Measurements from ENCODE around the gene CDYL2. TPM values are rescaled to one million over a fixed set of nuclear protein-coding genes. Genes with fewer than 3 reads are reported as not detected.
"Not testable (repeated sequence)": the region's sequence is repeated elsewhere in the genome, so short reads cannot be mapped to it uniquely, and the experiment has no call there.

CDYL2 gene
- 0.28 and 0.58 TPM in 2 replicates for polyA plus RNA-seq (2014; cell fraction: cytosol; rRNA removed)
- polyA plus RNA-seq (2014; cell fraction: nucleus; rRNA removed), result 0.76 and 0.90 TPM in 2 replicates

GRCh38 chr16:80804526-80805383 is at the start of gene CDYL2:
Gene CDYL2, minus strand, starts transcription at chr16:80804598. Its CDS starts 425 bp downstream, at chr16:80804173.
- DNase-seq (ENCODE audit: low spot score), result no peak

DNA sequence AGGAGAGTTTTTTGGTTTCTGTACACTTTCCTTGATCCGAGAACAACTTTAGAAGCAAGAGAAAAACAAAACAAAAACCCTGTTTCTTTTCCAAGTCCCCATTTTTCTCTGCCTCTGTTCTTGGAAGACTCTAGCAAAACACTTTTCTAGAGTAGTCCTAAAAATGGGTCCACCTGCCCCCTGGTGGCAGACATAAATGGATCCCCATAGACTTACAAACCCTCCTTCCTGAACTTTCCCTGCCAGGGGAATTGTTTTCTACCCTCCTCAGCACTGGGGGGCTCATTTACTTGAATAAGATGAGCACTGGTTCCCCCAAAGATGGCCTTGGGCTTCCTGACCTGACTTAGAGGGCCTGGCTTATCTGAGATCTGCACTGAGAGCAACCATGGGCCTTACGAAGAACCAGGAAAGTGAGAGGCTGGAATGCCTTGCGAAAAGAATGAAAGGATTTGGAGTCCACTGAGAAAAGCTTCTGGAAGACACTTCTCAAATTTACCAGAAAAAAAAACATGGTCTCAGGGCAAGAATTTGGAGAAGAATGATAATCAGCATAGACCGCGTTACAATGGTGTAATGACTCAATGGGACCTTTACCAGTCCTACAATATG is 48.0 kb upstream of the CDYL2 start:
- no peak for DNase-seq (ENCODE audit: low spot score)

GRCh38 chr16:80851831-80852230 is 47.4 kb upstream of the CDYL2 start:
- DNase-seq (ENCODE audit: low spot score), result no peak

DNA sequence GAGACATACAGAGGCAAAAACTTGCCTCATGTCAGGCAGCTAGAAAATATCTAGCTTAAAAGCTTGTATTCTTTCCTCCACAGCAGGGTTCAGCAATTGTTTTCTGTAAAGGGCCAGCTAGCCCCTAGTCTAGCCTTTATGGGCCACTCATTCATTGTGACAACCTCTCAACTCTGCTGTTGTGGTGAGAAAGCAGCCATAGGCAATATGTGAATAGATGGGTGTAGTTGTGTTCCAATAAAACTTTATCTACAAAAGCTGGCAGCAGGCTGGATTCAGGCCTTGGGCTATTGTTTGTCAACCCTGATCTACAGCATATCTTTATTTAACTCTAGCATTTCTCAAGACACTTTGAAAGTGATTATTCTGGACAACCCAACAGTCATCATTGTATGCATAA is 46.4 kb upstream of the CDYL2 start:
- no peak for DNase-seq (ENCODE audit: low spot score)

DNA sequence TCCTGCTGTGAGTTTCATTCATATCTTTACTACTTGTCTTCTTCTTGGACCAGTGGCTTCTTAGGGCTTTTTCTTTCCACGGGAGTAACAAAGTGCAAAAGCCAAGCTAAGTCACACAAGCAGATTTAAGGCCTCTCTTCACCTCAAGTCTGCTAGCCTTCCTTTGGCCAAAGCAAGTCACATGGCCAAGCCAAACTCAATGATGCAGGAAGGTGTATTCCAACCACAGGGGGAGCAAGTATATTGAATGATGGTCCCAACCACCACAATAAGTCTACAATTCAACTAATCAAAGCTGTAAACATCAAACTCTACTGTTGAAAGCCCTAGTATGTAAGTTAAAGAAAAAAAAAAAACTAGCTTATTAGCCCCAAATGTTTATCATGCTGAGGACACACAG is 44.5 kb upstream of the CDYL2 start:
- no peak for DNase-seq (ENCODE audit: low spot score)

- no peak for DNase-seq (ENCODE audit: low spot score)
Measured at GRCh38 chr16:80846680-80847079, 42.3 kb upstream of the CDYL2 start.

DNA sequence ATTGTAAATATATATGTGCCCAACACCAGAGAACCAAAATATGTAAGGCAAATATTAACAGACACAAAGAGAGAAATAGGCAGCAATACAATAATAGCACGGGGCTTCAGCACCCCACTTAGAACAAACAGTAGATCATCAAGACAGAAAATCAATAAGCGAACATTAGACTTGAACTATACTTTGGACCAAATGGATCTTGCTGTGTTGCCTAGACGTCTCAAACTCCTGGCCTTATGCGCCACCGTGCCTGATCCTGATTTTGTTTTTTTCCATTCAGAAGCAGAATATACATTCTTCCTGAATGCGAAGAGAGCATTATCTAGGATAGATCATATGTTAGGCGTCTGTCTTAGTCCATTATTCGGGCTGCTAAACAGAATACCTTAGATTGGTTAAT is 41.9 kb upstream of the CDYL2 start:
- DNase-seq (ENCODE audit: low spot score), result no peak

- no peak for DNase-seq (ENCODE audit: low spot score)
Measured at GRCh38 chr16:80844395-80844794, 40.0 kb upstream of the CDYL2 start.

- DNase-seq (ENCODE audit: low spot score), result no peak
Measured at GRCh38 chr16:80841231-80841630, 36.8 kb upstream of the CDYL2 start.

GRCh38 chr16:80837533-80838147 is 33.2 kb upstream of the CDYL2 start:
- DNase-seq (ENCODE audit: low spot score), result no peak

DNA sequence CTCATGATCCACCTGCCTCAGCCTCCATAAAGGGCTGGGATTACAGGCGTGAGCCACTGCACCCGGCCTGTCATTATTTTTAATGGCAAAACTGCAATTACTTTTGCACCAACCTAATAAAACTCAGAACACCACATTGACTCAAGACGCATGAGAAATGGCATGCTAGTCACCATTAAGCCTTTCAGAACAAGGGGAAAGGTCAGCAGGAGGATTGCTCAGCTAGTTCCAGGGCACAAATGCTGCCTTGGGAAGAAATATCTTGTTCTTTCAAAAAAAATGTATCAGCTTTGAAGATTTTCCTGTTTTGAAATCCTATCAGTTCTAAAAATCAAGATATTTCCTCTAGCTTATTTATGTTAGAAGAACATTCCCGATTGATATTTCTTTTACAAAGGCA is 32.4 kb upstream of the CDYL2 start:
- no peak for DNase-seq (ENCODE audit: low spot score)

- DNase-seq (ENCODE audit: low spot score), result no peak
Measured at GRCh38 chr16:80836202-80836601, 31.8 kb upstream of the CDYL2 start.

- DNase-seq (ENCODE audit: low spot score), result no peak
Measured at GRCh38 chr16:80831039-80831438, 26.6 kb upstream of the CDYL2 start.

- no peak for DNase-seq (ENCODE audit: low spot score)
Measured at GRCh38 chr16:80828495-80828894, 24.1 kb upstream of the CDYL2 start.

DNA sequence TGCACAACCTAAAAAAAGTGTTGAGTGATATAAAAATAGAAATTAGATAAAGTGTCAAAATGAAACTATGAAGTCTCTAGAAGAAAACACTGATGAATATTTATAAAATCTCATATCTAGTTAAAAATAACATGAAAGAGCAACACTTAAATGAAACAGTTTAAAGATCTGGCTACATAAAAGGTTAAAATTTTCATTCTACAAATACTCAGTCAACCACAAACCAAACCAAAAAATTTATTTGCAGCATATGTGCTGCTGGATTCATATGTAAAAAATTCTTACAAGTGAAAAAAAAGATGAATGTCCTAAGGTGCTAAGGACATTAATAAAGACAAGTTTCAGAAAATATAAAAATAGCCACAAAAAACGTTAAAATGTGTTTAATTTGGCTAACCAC is 22.6 kb upstream of the CDYL2 start:
- no peak for DNase-seq (ENCODE audit: low spot score)

- DNase-seq (ENCODE audit: low spot score), result no peak
Measured at GRCh38 chr16:80825365-80825758, 21.0 kb upstream of the CDYL2 start.

DNA sequence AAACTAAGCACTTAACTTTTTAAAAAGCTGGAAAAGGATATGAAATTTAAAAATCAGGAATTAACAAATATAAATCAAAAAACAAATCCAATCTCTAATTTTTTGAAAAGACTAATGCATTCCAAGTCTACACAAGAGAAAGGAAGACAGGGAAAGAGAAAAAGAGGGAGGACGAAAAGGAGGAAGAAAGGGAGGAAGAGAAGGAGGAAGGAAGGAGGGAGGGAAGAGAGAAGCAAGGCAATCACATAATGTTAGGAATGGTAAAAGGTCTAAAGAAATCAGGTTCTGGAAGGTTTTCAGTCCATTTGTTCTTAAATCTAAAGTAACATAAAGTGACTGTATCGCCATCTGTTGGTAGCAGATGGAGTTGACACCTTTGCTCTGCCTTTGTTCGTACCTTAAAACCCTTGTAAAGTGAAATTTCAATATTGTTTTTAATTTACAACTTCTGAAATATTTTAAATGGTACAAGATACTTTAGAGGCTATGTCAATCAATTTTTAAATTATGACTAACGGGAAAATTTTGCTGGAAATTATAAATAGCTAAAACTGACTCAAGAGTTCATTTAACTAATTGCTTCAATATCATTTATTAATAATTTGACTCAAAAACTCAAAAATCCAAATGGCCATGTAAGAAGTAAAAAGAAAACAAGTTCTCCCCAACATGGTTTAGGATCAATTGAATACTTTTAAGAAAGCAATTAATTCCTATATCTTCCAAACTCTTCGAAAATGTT is 20.4 kb upstream of the CDYL2 start:
- peak; percentile 54 for DNase-seq (ENCODE audit: low spot score)

DNA sequence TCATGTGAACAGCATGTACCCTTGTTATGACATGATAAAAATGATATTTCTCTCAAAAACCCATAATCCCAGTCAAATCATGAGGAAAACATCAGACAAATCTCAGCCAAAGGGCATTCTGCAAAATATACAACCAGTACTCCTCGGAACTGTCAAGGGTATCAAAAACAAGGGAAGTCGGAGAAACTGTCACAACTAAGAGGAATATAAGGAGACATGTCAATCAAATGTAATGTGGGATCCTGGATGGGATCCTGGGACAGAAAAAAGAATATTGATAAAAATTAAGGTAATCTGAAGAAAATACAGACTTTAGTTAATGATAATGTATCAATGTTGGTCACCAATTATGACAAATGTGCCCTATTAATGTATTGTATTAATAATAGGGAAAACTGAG is 15.6 kb upstream of the CDYL2 start:
- no peak for DNase-seq (ENCODE audit: low spot score)

- DNase-seq (ENCODE audit: low spot score), result no peak
Measured at GRCh38 chr16:80816356-80816755, 12.0 kb upstream of the CDYL2 start.

GRCh38 chr16:80815278-80815677 is 10.9 kb upstream of the CDYL2 start:
- not testable (repeated sequence) for DNase-seq (ENCODE audit: low spot score)

DNA sequence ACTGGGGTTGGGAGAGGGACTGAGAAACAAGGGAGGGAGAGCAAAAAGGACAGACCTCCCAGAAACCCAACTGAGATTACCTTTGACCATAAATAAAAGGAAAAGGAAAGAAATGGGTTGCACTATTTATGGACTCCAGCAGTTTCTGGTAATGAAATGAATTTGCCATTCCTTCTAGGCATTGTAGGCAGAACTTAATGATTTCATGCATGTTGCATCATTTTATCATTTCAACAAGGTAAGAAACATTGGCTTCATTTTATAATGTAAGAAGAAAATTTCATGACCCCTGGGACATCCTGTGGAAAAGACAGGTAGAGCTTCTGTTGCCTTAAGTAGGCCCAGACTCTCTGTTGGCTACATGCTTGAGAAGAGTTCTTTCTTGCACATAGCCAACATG is 8.2 kb upstream of the CDYL2 start:
- DNase-seq (ENCODE audit: low spot score), result no peak

DNA sequence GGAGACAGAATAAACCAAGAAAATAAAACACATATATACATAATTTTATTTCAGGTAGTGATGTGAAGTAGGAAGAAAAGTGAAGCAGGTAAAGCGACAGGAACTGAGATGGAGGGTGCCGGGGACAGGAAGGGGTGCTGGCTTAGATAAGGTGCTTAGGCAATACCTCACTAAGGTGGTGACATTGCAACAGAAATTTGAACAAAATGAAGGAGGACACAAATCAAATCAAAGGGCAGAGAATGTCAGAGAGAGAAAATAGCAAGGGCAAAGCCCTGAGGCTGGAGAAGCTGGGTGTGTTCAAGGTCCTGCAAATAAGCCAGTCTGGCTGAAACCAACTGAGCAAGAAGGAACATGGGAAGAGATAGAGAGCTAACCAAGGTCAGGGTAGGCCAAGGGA is 5.0 kb upstream of the CDYL2 start:
- no peak for DNase-seq (ENCODE audit: low spot score)

All from SK-N-DZ (cell line).